ENCODE results near the gene RASAL2. TPM values are rescaled to one million over a fixed set of nuclear protein-coding genes. Genes with fewer than 3 reads are reported as not detected.

The RASAL2 gene
- total and polyA plus RNA-seq, 2 of the 13 experiments (the other 11 are each of a cell fraction or from before 2014, with no cell fraction given) = 5.4 to 5.9 TPM

DNA sequence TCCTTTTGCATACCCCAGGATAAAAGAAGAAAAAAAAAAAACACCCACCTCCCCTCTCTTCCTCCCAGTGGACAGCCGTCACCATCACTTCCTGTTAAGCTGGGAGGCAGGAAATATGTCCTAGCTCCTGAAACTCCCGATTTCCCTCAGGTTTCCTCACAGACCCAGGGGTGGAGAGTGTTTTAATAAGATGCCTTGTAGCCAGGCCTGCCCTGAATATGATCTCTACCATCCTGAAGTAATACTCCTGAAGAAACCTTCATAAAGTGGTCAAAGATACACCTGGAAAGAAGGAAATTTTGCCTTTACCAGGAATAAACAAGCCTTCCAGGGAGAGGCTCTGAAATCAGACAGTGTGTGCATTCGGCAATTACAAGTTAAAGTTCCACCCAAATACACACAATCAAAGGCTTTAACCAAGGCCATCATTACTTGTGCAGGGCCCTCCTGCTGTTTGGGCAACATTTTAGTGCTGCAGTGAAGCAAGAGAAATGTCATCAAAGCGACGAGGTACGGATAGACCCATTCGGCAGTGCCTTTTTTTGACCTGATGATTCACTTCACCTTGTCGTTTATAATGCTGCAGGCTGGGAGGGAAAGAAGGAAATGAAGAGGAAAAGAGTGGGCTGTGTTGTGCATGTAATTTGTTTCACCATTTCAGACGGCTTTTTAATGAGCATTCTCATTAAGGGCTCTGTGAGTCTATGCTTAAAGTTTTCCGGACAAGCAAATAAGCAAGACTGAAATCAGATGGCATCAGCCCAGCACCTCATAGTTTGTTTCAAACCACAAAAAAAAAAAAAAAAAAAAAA, 41.0 kb upstream of the RASAL2 start (continued):
- TF ChIP-seq, protein P1, sequence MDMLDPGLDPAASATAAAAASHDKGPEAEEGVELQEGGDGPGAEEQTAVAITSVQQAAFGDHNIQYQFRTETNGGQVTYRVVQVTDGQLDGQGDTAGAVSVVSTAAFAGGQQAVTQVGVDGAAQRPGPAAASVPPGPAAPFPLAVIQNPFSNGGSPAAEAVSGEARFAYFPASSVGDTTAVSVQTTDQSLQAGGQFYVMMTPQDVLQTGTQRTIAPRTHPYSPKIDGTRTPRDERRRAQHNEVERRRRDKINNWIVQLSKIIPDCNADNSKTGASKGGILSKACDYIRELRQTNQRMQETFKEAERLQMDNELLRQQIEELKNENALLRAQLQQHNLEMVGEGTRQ (IDR thresholded peaks at IDR 0.05; ENCODE audit: low read depth, low read length) = no peak
- TF ChIP-seq, protein P1 (CRISPR knock-in tag; IDR thresholded peaks at IDR 0.05; ENCODE audit: borderline replicate concordance) = no peak
- TF ChIP-seq SNRNP70 (IDR thresholded peaks at IDR 0.05; ENCODE audit: low read depth, low read length) (no peak), TSC22D2 (CRISPR knock-in tag; IDR thresholded peaks at IDR 0.05; ENCODE audit: borderline replicate concordance) (no peak), TOE1 (CRISPR knock-in tag; IDR thresholded peaks at IDR 0.05) (0 out of 2 replicates have a peak, but pooled peaks have one; percentile 60), TAF15 (IDR thresholded peaks at IDR 0.05; ENCODE audit: low read depth, low read length, poor library complexity, severe bottlenecking) (no peak), GTF3A (CRISPR knock-in tag; conservative IDR thresholded peaks at IDR 0.05) (no peak), FOSL2 (CRISPR knock-in tag; IDR thresholded peaks at IDR 0.05) (peak; percentile 96), RBM39 (IDR thresholded peaks at IDR 0.05; ENCODE audit: low read depth, low read length, poor library complexity, severe bottlenecking) (no peak), GZF1 (CRISPR knock-in tag; IDR thresholded peaks at IDR 0.05) (no peak), ZNF589 (CRISPR knock-in tag; conservative IDR thresholded peaks at IDR 0.05) (no peak), ZNF619 (CRISPR knock-in tag; IDR thresholded peaks at IDR 0.05) (no peak), ELF3 (CRISPR knock-in tag; IDR thresholded peaks at IDR 0.05) (peak; percentile 68; the same call in 1 of the 2 replicates), IKZF1 (IDR thresholded peaks at IDR 0.05) (no peak), PRPF4 (IDR thresholded peaks at IDR 0.05; ENCODE audit: low read depth, low read length, poor library complexity, severe bottlenecking) (no peak), RARA (CRISPR knock-in tag; IDR thresholded peaks at IDR 0.05) (peak; percentile 50), MAFG (CRISPR knock-in tag; IDR thresholded peaks at IDR 0.05) (no peak), ZNF10 (CRISPR knock-in tag; IDR thresholded peaks at IDR 0.05; ENCODE audit: borderline replicate concordance, low read depth) (no peak), CREB1 (IDR thresholded peaks at IDR 0.05) (no peak), CREB1 (CRISPR knock-in tag; IDR thresholded peaks at IDR 0.05) (peak; percentile 60), ZNF382 (CRISPR knock-in tag; IDR thresholded peaks at IDR 0.05; ENCODE audit: borderline replicate concordance) (no peak)
- TF ChIP-seq, protein P2, sequence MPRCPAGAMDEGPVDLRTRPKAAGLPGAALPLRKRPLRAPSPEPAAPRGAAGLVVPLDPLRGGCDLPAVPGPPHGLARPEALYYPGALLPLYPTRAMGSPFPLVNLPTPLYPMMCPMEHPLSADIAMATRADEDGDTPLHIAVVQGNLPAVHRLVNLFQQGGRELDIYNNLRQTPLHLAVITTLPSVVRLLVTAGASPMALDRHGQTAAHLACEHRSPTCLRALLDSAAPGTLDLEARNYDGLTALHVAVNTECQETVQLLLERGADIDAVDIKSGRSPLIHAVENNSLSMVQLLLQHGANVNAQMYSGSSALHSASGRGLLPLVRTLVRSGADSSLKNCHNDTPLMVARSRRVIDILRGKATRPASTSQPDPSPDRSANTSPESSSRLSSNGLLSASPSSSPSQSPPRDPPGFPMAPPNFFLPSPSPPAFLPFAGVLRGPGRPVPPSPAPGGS (CRISPR knock-in tag; IDR thresholded peaks at IDR 0.05) = no peak
- TF ChIP-seq, protein P3, sequence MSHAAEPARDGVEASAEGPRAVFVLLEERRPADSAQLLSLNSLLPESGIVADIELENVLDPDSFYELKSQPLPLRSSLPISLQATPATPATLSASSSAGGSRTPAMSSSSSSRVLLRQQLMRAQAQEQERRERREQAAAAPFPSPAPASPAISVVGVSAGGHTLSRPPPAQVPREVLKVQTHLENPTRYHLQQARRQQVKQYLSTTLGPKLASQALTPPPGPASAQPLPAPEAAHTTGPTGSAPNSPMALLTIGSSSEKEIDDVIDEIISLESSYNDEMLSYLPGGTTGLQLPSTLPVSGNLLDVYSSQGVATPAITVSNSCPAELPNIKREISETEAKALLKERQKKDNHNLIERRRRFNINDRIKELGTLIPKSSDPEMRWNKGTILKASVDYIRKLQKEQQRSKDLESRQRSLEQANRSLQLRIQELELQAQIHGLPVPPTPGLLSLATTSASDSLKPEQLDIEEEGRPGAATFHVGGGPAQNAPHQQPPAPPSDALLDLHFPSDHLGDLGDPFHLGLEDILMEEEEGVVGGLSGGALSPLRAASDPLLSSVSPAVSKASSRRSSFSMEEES (CRISPR knock-in tag; IDR thresholded peaks at IDR 0.05) = no peak; the same call in 1 of the 2 replicates
- TF ChIP-seq, protein P4, sequence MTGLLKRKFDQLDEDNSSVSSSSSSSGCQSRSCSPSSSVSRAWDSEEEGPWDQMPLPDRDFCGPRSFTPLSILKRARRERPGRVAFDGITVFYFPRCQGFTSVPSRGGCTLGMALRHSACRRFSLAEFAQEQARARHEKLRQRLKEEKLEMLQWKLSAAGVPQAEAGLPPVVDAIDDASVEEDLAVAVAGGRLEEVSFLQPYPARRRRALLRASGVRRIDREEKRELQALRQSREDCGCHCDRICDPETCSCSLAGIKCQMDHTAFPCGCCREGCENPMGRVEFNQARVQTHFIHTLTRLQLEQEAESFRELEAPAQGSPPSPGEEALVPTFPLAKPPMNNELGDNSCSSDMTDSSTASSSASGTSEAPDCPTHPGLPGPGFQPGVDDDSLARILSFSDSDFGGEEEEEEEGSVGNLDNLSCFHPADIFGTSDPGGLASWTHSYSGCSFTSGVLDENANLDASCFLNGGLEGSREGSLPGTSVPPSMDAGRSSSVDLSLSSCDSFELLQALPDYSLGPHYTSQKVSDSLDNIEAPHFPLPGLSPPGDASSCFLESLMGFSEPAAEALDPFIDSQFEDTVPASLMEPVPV (CRISPR knock-in tag; IDR thresholded peaks at IDR 0.05) = no peak

All from HepG2 (cell line).